Muscle layer of duodenum (tissue), 2 donors: ENCODE results near the gene MECR.

Experiments
- H3K27ac ChIP-seq: one replicate; pipeline ENCODE4 v1.7.0; 2013; ENCODE audit warnings: mild to moderate bottlenecking, low read length
- H3K27me3 ChIP-seq: one replicate; pipeline ENCODE4 v1.7.0; 2013; ENCODE audit warnings: low read depth, mild to moderate bottlenecking, control low read depth, low read length
- H3K36me3 ChIP-seq, 2 donors: one replicate each; pipeline ENCODE4 v1.7.0; 2013; ENCODE audit warnings: low read length in 2 of 2, control low read depth in 1 of 2, mild to moderate bottlenecking in 1 of 2; ENCODE audit not compliant: insufficient read depth in 2 of 2, control insufficient read depth in 1 of 2
- H3K4me1 ChIP-seq, 2 donors: one replicate each; pipeline ENCODE4 v1.7.0; 2013; ENCODE audit warnings: low read length in 2 of 2, mild to moderate bottlenecking in 2 of 2, control low read depth in 1 of 2, moderate library complexity in 1 of 2; ENCODE audit not compliant: insufficient read depth in 2 of 2, control insufficient read depth in 1 of 2
- H3K4me3 ChIP-seq, 2 donors: one replicate each; pipeline ENCODE4 v1.7.0; 2013; ENCODE audit warnings: low read length in 2 of 2, low read depth in 1 of 2, mild to moderate bottlenecking in 1 of 2
- H3K9me3 ChIP-seq, 2 donors: one replicate each; pipeline ENCODE4 v1.7.0; 2013; ENCODE audit warnings: low read length in 2 of 2, control low read depth in 1 of 2, mild to moderate bottlenecking in 1 of 2; ENCODE audit not compliant: control insufficient read depth in 1 of 2
- donor health status: healthy.

Gene MECR

GRCh38 chr1:29142714-29143113 lies 88.0 kb downstream of the MECR start:
- Histone ChIP-seq H3K27me3 (no peaks in the 10 kb centered on the region), H3K9me3 (no peaks in the 10 kb centered on the region), H3K36me3 (peaks cover 13 to 21% of the 10 kb centered on the region in 2 donors), H3K4me3 (no peak overlapping the region), H3K27ac (no peak overlapping the region), H3K4me1 (no peaks in the 10 kb centered on the region)
